Skeletal muscle tissue (tissue), 4 donors: ENCODE measurements around the gene CATSPERB. TPM values are rescaled to one million over a fixed set of nuclear protein-coding genes. Genes with fewer than 3 reads are reported as not detected.
"Not testable (repeated sequence)": the region's sequence is repeated elsewhere in the genome, so short reads cannot be mapped to it uniquely, and the experiment has no call there.

ENCODE experiments used
- H3K27ac ChIP-seq: one replicate; pipeline ENCODE4 v1.7.0; 2013; ENCODE audit warnings: mild to moderate bottlenecking, low read depth, low read length, inconsistent platforms
- H3K27me3 ChIP-seq, 3 donors: one replicate each; pipeline ENCODE4 v1.7.0; 2013; ENCODE audit warnings: low read length in 3 of 3; ENCODE audit not compliant: control insufficient read depth in 3 of 3, insufficient read depth in 3 of 3
- H3K36me3 ChIP-seq, 3 donors: one replicate each; pipeline ENCODE4 v1.7.0; 2013; ENCODE audit warnings: low read length in 3 of 3; ENCODE audit not compliant: control insufficient read depth in 3 of 3, insufficient read depth in 3 of 3
- H3K4me1 ChIP-seq, 3 donors: one replicate each; pipeline ENCODE4 v1.7.0; 2013; ENCODE audit warnings: low read length in 3 of 3, mild to moderate bottlenecking in 3 of 3; ENCODE audit not compliant: control insufficient read depth in 3 of 3, insufficient read depth in 3 of 3
- H3K4me3 ChIP-seq, 3 donors: one replicate each; pipeline ENCODE4 v1.7.0; 2013; ENCODE audit warnings: low read length in 3 of 3
- H3K9ac ChIP-seq, 3 donors: one replicate each; pipeline ENCODE4 v1.7.0; 2013; ENCODE audit warnings: low read length in 3 of 3, mild to moderate bottlenecking in 3 of 3, moderate library complexity in 2 of 3, low read depth in 1 of 3
- H3K9me3 ChIP-seq, 3 donors: one replicate each; pipeline ENCODE4 v1.7.0; 2013; ENCODE audit warnings: low read length in 3 of 3; ENCODE audit not compliant: control insufficient read depth in 3 of 3
- total RNA-seq: library from RNA; depleted of rRNA; stranded (reverse); fragments of >200 nt; gene quantifications from one replicate; pipeline ENCODE4 v1.2.3, GENCODE V29; 2014
- donor health status: Osteomylitis.

Gene CATSPERB
- total RNA-seq, 1 donor from 2014 or later: 2.1 TPM

DNA sequence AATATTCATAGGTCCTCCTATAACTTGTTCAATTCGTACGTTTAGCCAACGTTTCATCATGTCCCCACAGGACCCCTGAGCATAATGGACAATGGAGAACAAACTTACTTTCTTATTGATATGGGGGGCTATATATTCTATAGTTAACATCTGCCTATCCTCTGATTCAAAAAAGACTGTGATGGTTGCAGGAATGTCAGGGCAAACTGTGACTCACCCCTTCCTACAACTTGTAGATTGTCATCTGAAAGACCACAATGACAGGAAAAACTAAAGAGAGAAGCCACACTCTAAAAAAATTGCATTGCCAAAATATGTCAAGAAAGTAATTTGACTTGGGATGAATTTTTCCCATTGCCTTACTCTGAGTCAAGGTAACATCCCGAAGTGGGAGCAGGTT is 50.8 kb downstream of the CATSPERB start:
- no peak overlapping the region for H3K27ac ChIP-seq

GRCh38 chr14:91679273-91679672 is 52.6 kb downstream of the CATSPERB start:
- no peak overlapping the region for H3K9ac ChIP-seq

More for the DNA sequence above, 50.8 kb downstream of the CATSPERB start:
- no peak overlapping the region for H3K4me3 ChIP-seq
- H3K36me3 ChIP-seq: no peaks in the 10 kb centered on the region
- no peaks in the 10 kb centered on the region for H3K27me3 ChIP-seq
- no peaks in the 10 kb centered on the region for H3K4me1 ChIP-seq
- peaks cover 0 to 2% (median 0%) of the 10 kb centered on the region in 3 donors for H3K9me3 ChIP-seq
- H3K9ac ChIP-seq: no peak overlapping the region

GRCh38 chr14:91677687-91678086 is 54.2 kb downstream of the CATSPERB start:
- not testable (repeated sequence) for H3K4me3 ChIP-seq, H3K27me3 ChIP-seq, H3K4me1 ChIP-seq, H3K9me3 ChIP-seq, H3K36me3 ChIP-seq, H3K9ac ChIP-seq, H3K27ac ChIP-seq

More at GRCh38 chr14:91679273-91679672, 52.6 kb downstream of the CATSPERB start:
- Histone ChIP-seq H3K27me3 (no peaks in the 10 kb centered on the region), H3K4me1 (no peaks in the 10 kb centered on the region), H3K27ac (no peak overlapping the region), H3K4me3 (no peak overlapping the region), H3K36me3 (no peaks in the 10 kb centered on the region), H3K9me3 (peaks cover 0 to 2% (median 0%) of the 10 kb centered on the region in 3 donors)

- H3K36me3 ChIP-seq: no peaks in the 10 kb centered on the region
- H3K27me3 ChIP-seq: no peaks in the 10 kb centered on the region
- no peaks in the 10 kb centered on the region for H3K4me1 ChIP-seq
- H3K4me3 ChIP-seq: no peak overlapping the region
- H3K27ac ChIP-seq: no peak overlapping the region
- H3K9ac ChIP-seq: no peak overlapping the region
- H3K9me3 ChIP-seq: peaks cover 0 to 2% (median 0%) of the 10 kb centered on the region in 3 donors
Observed at GRCh38 chr14:91674911-91675310, 57.0 kb downstream of the CATSPERB start.

DNA sequence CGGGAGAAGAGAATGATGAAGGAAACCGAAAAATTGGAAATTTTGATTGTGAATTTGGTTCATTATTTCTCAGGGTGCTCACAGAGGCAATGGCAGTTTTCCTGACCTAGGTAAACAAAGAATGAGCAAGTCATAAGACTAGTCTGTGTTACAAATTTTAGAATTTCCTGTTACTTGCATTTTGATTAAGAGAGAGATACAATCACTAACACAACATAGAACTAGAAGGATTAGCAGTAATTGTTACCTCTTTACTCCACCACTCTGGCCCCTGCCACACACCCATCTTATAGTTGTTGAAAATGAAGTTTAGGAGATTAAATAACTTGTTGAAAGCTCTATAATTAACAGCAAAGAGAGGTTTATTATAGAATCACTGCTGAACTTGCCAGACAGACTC is 62.0 kb downstream of the CATSPERB start:
- no peaks in the 10 kb centered on the region for H3K9me3 ChIP-seq
- no peaks in the 10 kb centered on the region for H3K27me3 ChIP-seq
- H3K27ac ChIP-seq: no peak overlapping the region
- H3K36me3 ChIP-seq: no peaks in the 10 kb centered on the region
- no peak overlapping the region for H3K9ac ChIP-seq
- H3K4me1 ChIP-seq: no peaks in the 10 kb centered on the region
- no peak overlapping the region for H3K4me3 ChIP-seq

DNA sequence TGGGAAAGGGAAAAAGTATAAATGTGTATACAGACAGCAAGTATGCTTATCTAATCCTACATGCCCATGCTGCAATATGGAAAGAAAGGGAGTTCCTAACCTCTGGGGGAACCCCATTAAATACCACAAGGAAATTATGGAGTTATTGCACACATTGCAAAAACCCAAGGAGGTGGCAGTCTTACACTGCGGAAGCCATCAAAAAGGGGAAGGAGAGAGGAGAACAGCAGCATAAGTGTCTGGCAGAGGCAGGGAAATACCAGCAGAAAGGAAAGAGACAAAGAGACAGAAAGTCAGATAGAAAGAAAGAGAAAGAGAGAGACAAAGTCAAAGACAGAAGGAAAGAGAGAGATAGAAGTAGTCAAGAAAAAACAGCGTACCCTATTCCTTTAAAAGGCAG is 64.8 kb downstream of the CATSPERB start:
- not testable (repeated sequence) for H3K27me3 ChIP-seq, H3K36me3 ChIP-seq, H3K4me3 ChIP-seq, H3K27ac ChIP-seq, H3K9me3 ChIP-seq, H3K4me1 ChIP-seq, H3K9ac ChIP-seq

- H3K36me3 ChIP-seq: no peaks in the 10 kb centered on the region
- H3K4me1 ChIP-seq: no peaks in the 10 kb centered on the region
- no peak overlapping the region for H3K9ac ChIP-seq
- H3K4me3 ChIP-seq: no peak overlapping the region
- no peaks in the 10 kb centered on the region for H3K9me3 ChIP-seq
- no peaks in the 10 kb centered on the region for H3K27me3 ChIP-seq
- H3K27ac ChIP-seq: no peak overlapping the region
Observed at GRCh38 chr14:91660790-91661189, 71.1 kb downstream of the CATSPERB start.

DNA sequence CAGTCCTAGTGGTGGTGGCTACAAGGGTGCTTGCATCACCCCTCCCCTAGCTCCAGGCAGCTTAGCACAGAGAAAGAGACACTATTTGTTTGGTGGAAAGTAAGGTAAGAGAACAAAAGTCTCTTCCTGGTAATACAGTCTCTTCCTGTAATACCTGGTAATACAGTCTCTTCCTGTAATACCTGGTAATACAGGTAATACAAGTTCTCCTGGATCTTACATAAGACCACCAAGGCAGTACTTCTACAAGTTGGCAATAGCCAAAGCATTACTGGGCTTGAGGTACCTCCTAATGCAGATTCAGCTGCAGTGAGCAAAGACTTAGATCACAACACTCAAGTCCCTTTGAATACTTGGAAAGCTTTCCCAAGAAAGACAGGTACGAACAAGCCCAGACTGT is 77.0 kb downstream of the CATSPERB start:
- Histone ChIP-seq H3K27me3 (no peaks in the 10 kb centered on the region), H3K4me1 (no peaks in the 10 kb centered on the region), H3K9me3 (no peaks in the 10 kb centered on the region), H3K4me3 (no peak overlapping the region), H3K27ac (no peak overlapping the region), H3K36me3 (no peaks in the 10 kb centered on the region), H3K9ac (no peak overlapping the region)

DNA sequence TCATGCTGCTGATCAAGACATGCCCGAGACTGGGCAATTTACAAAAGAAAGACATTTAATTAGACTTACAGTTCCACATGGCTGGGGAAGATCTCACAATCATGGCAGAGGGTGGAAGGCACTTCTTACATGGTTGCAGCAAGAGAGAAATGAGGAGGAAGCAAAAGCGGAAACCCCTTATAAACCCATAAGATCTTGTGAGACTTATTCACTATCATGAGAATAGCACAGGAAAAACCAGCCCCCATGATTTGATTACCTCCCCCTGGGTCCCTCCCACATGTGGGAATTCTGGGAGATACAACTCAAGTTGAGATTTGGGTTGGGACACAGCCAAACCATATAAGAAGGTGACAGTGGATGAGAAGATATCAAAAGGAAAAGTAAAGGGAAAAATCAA is 78.4 kb downstream of the CATSPERB start:
- Histone ChIP-seq H3K9ac (no peak overlapping the region), H3K36me3 (no peaks in the 10 kb centered on the region), H3K4me1 (no peaks in the 10 kb centered on the region), H3K27ac (no peak overlapping the region), H3K4me3 (no peak overlapping the region), H3K27me3 (no peaks in the 10 kb centered on the region), H3K9me3 (no peaks in the 10 kb centered on the region)

DNA sequence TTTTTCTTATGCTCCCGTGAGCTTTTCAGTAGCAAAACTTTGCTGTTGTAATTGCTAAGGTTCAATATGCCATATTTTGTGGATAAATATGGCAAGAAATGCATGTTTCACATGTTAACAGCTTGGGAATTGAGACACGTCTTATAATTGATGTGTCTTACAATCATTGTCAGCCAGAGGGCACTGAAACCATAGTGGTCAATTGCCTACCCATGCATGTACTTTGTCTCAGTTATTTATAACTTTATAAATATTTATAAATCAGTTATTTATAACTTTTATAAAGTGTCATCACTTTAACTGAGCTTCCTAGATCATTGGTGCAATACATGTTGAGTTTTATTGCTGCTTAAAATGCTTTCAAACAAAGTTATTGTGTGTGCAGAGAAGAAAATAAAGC is 82.0 kb downstream of the CATSPERB start:
- no peaks in the 10 kb centered on the region for H3K27me3 ChIP-seq
- H3K9ac ChIP-seq: no peak overlapping the region
- no peaks in the 10 kb centered on the region for H3K4me1 ChIP-seq
- H3K4me3 ChIP-seq: no peak overlapping the region
- no peaks in the 10 kb centered on the region for H3K9me3 ChIP-seq
- H3K36me3 ChIP-seq: no peaks in the 10 kb centered on the region
- no peak overlapping the region for H3K27ac ChIP-seq

DNA sequence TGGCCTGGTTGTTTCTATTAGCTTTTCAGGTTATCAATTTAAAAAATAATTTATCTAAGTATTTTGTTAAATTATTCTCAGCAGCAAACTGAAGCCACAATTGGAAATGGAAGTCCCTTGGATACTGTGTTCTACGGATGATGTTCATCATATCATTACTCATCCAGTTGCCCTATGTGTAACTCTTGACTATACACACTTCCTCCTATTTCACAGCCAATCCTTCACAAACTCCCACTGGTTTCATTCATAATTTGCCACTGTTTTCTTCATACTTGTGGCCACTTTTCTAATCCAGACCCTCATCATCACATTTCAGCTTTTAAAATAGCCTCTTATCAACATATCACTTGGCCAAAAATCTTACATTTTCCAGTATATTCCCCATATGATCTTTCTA is 84.0 kb downstream of the CATSPERB start:
- H3K27ac ChIP-seq: no peak overlapping the region

More for the DNA sequence above, 84.0 kb downstream of the CATSPERB start:
- Histone ChIP-seq H3K4me3 (no peak overlapping the region), H3K27me3 (no peaks in the 10 kb centered on the region), H3K9ac (no peak overlapping the region), H3K9me3 (no peaks in the 10 kb centered on the region), H3K4me1 (no peaks in the 10 kb centered on the region), H3K36me3 (no peaks in the 10 kb centered on the region)
